Tibial nerve (tissue), 4 donors: ENCODE data around the gene CCDC14. TPM values are rescaled to one million over a fixed set of nuclear protein-coding genes. Genes with fewer than 3 reads are reported as not detected.
"Not testable (repeated sequence)": the region's sequence is repeated elsewhere in the genome, so short reads cannot be mapped to it uniquely, and the experiment has no call there.

ENCODE experiments used
- DNase-seq, 2 donors: peaks; one replicate each; pipeline ENCODE4 v3.0.0-alpha.2; 2019; ENCODE audit warnings: low spot score in 2 of 2
- H3K27ac ChIP-seq, 4 donors: fragments of 200-600 bp; sonication (generic) in 3 of 4; one replicate each; pipeline ENCODE4 v1.5.1; 2017 to 2019; ENCODE audit warnings: mild to moderate bottlenecking in 1 of 4
- H3K27me3 ChIP-seq, 2 donors: fragments of 200-600 bp; sonication (generic) in 1 of 2; one replicate each; pipeline versions ENCODE4 v1.5.1 to v1.6.0; 2017 to 2019
- H3K36me3 ChIP-seq, 3 donors: fragments of 200-600 bp; sonication (generic); one replicate each; pipeline ENCODE4 v1.5.1; 2018 to 2019
- H3K4me1 ChIP-seq, 4 donors: fragments of 200-600 bp; sonication (generic) in 3 of 4; one replicate each; pipeline ENCODE4 v1.5.1; 2017 to 2019
- H3K4me3 ChIP-seq, 4 donors: fragments of 200-600 bp; sonication (generic) in 3 of 4; one replicate each; pipeline ENCODE4 v1.5.1; 2017 to 2019; ENCODE audit warnings: mild to moderate bottlenecking in 1 of 4, moderate library complexity in 1 of 4
- H3K9me3 ChIP-seq, 4 donors: fragments of 200-600 bp; sonication (generic) in 3 of 4; one replicate each; pipeline ENCODE4 v1.5.1; 2017 to 2019
- CTCF ChIP-seq, 5 experiments: fragments of 200-600 bp in 3 of 5; fragments of 450-650 bp in 2 of 5; sonication (generic) in 3 of 5; IDR thresholded peaks; one replicate each; pipeline ENCODE4 v1.5.1; 2016 to 2019; ENCODE audit warnings: antibody characterized with exemption in 5 of 5, mild to moderate bottlenecking in 3 of 5, moderate library complexity in 2 of 5
- EP300 ChIP-seq, 2 donors: sonication (generic); formaldehyde crosslinking; IDR thresholded peaks; one replicate each; pipeline ENCODE4 v1.6.1; 2017; ENCODE audit warnings: antibody characterized with exemption in 2 of 2, mild to moderate bottlenecking in 1 of 2
- POLR2A ChIP-seq, 2 donors: fragments of 450-650 bp; IDR thresholded peaks; one replicate each; pipeline ENCODE4 v1.6.1; 2017; ENCODE audit warnings: antibody characterized with exemption in 2 of 2, mild to moderate bottlenecking in 2 of 2, moderate library complexity in 2 of 2
- WGBS, 2 donors: methylation state at CpG; one replicate each; pipeline ENCODE4 v1.1.5; 2018; 5-methylcytosine and 5-hydroxymethylcytosine counted together
- total RNA-seq, 4 donors: library from RNA; depleted of rRNA; stranded (reverse); fragments of >200 nt; gene quantifications; one replicate each; pipeline ENCODE4 v1.1.0, GENCODE V29; 2016

The CCDC14 gene
- total RNA-seq, 4 donors from 2014 or later = 31.5 to 41.8 (median 39.9) TPM

GRCh38 chr3:123899300-123899865 is 61.6 kb downstream of the CCDC14 start:
- Histone ChIP-seq H3K4me3 (no peak overlapping the region), H3K36me3 (no peaks in the 10 kb centered on the region), H3K27me3 (no peaks in the 10 kb centered on the region), H3K27ac (no peak overlapping the region), H3K4me1 (no peaks in the 10 kb centered on the region), H3K9me3 (peaks cover 0 to under 1% (median 0%) of the 10 kb centered on the region in 4 donors)
- no peak for DNase-seq
- TF ChIP-seq POLR2A (IDR thresholded peaks at IDR 0.05) (no peak), EP300 (IDR thresholded peaks at IDR 0.05) (no peak)
- 83 to 87% methylated on average over 5 of the region's 5 CpGs for WGBS, 2 donors

- peaks cover 0 to 23% (median 0%) of the 10 kb centered on the region in 4 donors for H3K9me3 ChIP-seq
- TF ChIP-seq CTCF (IDR thresholded peaks at IDR 0.05) = no peak
- no peak for TF ChIP-seq POLR2A (IDR thresholded peaks at IDR 0.05)
- no peak for TF ChIP-seq EP300 (IDR thresholded peaks at IDR 0.05)
- H3K27me3 ChIP-seq = no peaks in the 10 kb centered on the region
- H3K27ac ChIP-seq = no peak overlapping the region
- H3K4me1 ChIP-seq = no peaks in the 10 kb centered on the region
- no peaks in the 10 kb centered on the region for H3K36me3 ChIP-seq
- H3K4me3 ChIP-seq = no peak overlapping the region
- DNase-seq = no peak
- whole genome bisulfite sequencing, 2 donors = 89 to 100% methylated on average over 1 of the region's 1 CpG
Observed at GRCh38 chr3:123893012-123893411, 68.0 kb downstream of the CCDC14 start.

GRCh38 chr3:123892195-123892594 is 68.8 kb downstream of the CCDC14 start:
- peaks cover 0 to 23% (median 0%) of the 10 kb centered on the region in 4 donors for H3K9me3 ChIP-seq
- no peaks in the 10 kb centered on the region for H3K27me3 ChIP-seq
- H3K36me3 ChIP-seq = no peaks in the 10 kb centered on the region
- no peak overlapping the region for H3K27ac ChIP-seq
- H3K4me1 ChIP-seq = no peaks in the 10 kb centered on the region
- no peak overlapping the region for H3K4me3 ChIP-seq
- WGBS, 2 donors = 0% methylated on average over 1 of the region's 1 CpG
- TF ChIP-seq POLR2A (IDR thresholded peaks at IDR 0.05) (no peak), EP300 (IDR thresholded peaks at IDR 0.05) (no peak), CTCF (IDR thresholded peaks at IDR 0.05) (no peak)
- DNase-seq = no peak

GRCh38 chr3:123890991-123891390 is 70.0 kb downstream of the CCDC14 start:
- not testable (repeated sequence) for H3K4me3 ChIP-seq, H3K27ac ChIP-seq, H3K27me3 ChIP-seq, H3K4me1 ChIP-seq, H3K36me3 ChIP-seq, DNase-seq
- 50 to 83% methylated on average over 1 of the region's 1 CpG for whole genome bisulfite sequencing, 2 donors
- H3K9me3 ChIP-seq = peaks cover 0 to 23% (median 0%) of the 10 kb centered on the region in 4 donors

- not testable (repeated sequence) for H3K27ac ChIP-seq, H3K4me3 ChIP-seq, H3K36me3 ChIP-seq, H3K4me1 ChIP-seq, H3K27me3 ChIP-seq, DNase-seq
- 94 to 97% methylated on average over 3 of the region's 3 CpGs for WGBS, 2 donors
- peaks cover 0 to 23% (median 0%) of the 10 kb centered on the region in 4 donors for H3K9me3 ChIP-seq
Observed at GRCh38 chr3:123890162-123890561, 70.9 kb downstream of the CCDC14 start.

- DNase-seq = no peak
- TF ChIP-seq CTCF (IDR thresholded peaks at IDR 0.05) = no peak
- Histone ChIP-seq H3K27me3 (peaks cover 0 to 12% of the 10 kb centered on the region in 2 donors), H3K9me3 (no peaks in the 10 kb centered on the region), H3K27ac (no peak overlapping the region), H3K4me1 (peaks cover 0 to 12% (median 3%) of the 10 kb centered on the region in 4 donors), H3K36me3 (no peaks in the 10 kb centered on the region), H3K4me3 (no peak overlapping the region)
Observed at GRCh38 chr3:123884993-123885392, 76.0 kb downstream of the CCDC14 start.
